Caco-2 (cell line): Measurements from ENCODE around the gene SEPTIN8. TPM values are rescaled to one million over a fixed set of nuclear protein-coding genes. Genes with fewer than 3 reads are reported as not detected.
A peak's percentile ranks its signal among the peaks of the same experiment; 100 is the strongest.

Experiments used
- BruUV-seq: library from RNA; stranded (reverse); fragments of 400-500 nt; replicated peaks from 2 replicates; lab custom pipeline; 2021; lab: Mats Ljungman, UMichigan
- CTCF ChIA-PET: fragments of 300-600 bp; sonication (Branson Sonifier 250); formaldehyde crosslinking; loops from one replicate; lab custom pipeline; 2022; ENCODE audit warnings: antibody characterized with exemption; lab: Charles Lee
- POLR2A ChIA-PET: fragments of 300-600 bp; sonication (Branson Sonifier 250); formaldehyde crosslinking; loops from one replicate; lab custom pipeline; 2022; ENCODE audit warnings: antibody characterized with exemption; lab: Charles Lee
- DNase-seq, 2 experiments: peaks; one replicate each; pipeline versions ENCODE4 v3.0.0 to v3.0.0-alpha.2; 2020 to 2022
- H3K27me3 ChIP-seq: replicated peaks from 2 replicates; pipeline ENCODE4 v1.6.0; 2011; ENCODE audit warnings: low read length; ENCODE audit not compliant: control insufficient read depth, insufficient read depth
- H3K36me3 ChIP-seq: 2 replicates; pipeline ENCODE4 v1.5.1; 2011; ENCODE audit warnings: low read length; ENCODE audit not compliant: control insufficient read depth, insufficient read depth
- H3K4me1 ChIP-seq: fragments of 250-450 bp; sonication (Bioruptor Pico); 2 replicates; pipeline ENCODE4 v1.5.1; 2020; ENCODE audit warnings: mild to moderate bottlenecking
- H3K4me3 ChIP-seq: 2 replicates; pipeline ENCODE4 v1.5.1; 2011; ENCODE audit warnings: low read depth, mild to moderate bottlenecking, control low read depth, low read length
- H3K9me3 ChIP-seq: fragments of 250-450 bp; sonication (Bioruptor Pico); 2 replicates; pipeline ENCODE4 v1.5.1; 2020; ENCODE audit warnings: mild to moderate bottlenecking, moderate library complexity
- H3K27ac Mint-ChIP-seq: one replicate; pipeline ENCODE4 v1.8.0; 2022; ENCODE audit warnings: mixed read lengths; ENCODE audit not compliant: unreplicated experiment
- H3K27me3 Mint-ChIP-seq: one replicate; pipeline ENCODE4 v1.8.0; 2022; ENCODE audit warnings: mixed read lengths; ENCODE audit not compliant: insufficient read depth, unreplicated experiment
- H3K36me3 Mint-ChIP-seq: one replicate; pipeline ENCODE4 v1.8.0; 2022; ENCODE audit warnings: mild to moderate bottlenecking, mixed read lengths; ENCODE audit not compliant: insufficient read depth, unreplicated experiment
- H3K4me1 Mint-ChIP-seq: one replicate; pipeline ENCODE4 v1.8.0; 2022; ENCODE audit warnings: low read depth, mixed read lengths; ENCODE audit not compliant: unreplicated experiment
- H3K4me3 Mint-ChIP-seq: one replicate; pipeline ENCODE4 v1.8.0; 2022; ENCODE audit warnings: mild to moderate bottlenecking, moderate library complexity, mixed read lengths; ENCODE audit not compliant: unreplicated experiment
- H3K9me3 Mint-ChIP-seq: one replicate; pipeline ENCODE4 v1.8.0; 2022; ENCODE audit warnings: mixed read lengths; ENCODE audit not compliant: unreplicated experiment
- CTCF ChIP-seq, 2 experiments: fragments of 200-600 bp in 1 of 2; IDR thresholded peaks; 1 replicate in 1 of 2; 2 replicates in 1 of 2; pipeline versions ENCODE4 v1.5.1 to v1.8.0; 2011 to 2022; ENCODE audit warnings: antibody characterized with exemption in 1 of 2, control low read depth in 1 of 2, inconsistent platforms in 1 of 2, low read depth in 1 of 2, low read length in 1 of 2, mild to moderate bottlenecking in 1 of 2, moderate library complexity in 1 of 2; ENCODE audit not compliant: insufficient read depth in 1 of 2, severe bottlenecking in 1 of 2, unreplicated experiment in 1 of 2
- intact Hi-C: fragments of 100-400 bp; cut with micrococcal nuclease; formaldehyde crosslinking; loops from one replicate; pipeline ENCODE4 v1.10.0; 2022; ENCODE audit not compliant: unreplicated experiment
- total RNA-seq: library from RNA; stranded (reverse); gene quantifications from 2 replicates; pipeline ENCODE4 v1.2.3, GENCODE V29; 2022

Gene SEPTIN8
- total RNA-seq, 1 experiment from 2014 or later = 60.7 TPM

GRCh38 chr5:132758451-132758850 is 18.6 kb downstream of the SEPTIN8 start:
- peaks cover 5% of the 10 kb centered on the region for H3K36me3 Mint-ChIP-seq
- CTCF ChIA-PET = no interaction called here
- H3K27me3 Mint-ChIP-seq = no peaks in the 10 kb centered on the region

GRCh38 chr5:132756542-132756941 is 20.5 kb downstream of the SEPTIN8 start:
- BruUV-seq = no TSS peak
- Mint-ChIP-seq H3K36me3 (peaks cover 11% of the 10 kb centered on the region), H3K4me1 (peaks cover 6% of the 10 kb centered on the region), H3K4me3 (no peak overlapping the region), H3K9me3 (no peaks in the 10 kb centered on the region), H3K27me3 (no peaks in the 10 kb centered on the region), H3K27ac (no peak overlapping the region)
- TF ChIP-seq CTCF (IDR thresholded peaks at IDR 0.05; ENCODE audit: insufficient read depth in 1 of 2, low read depth in 1 of 2, low read length in 1 of 2, severe bottlenecking in 1 of 2, unreplicated experiment in 1 of 2) = no peak
- POLR2A ChIA-PET = no interaction called here
- H3K27me3 ChIP-seq = no peaks in the 10 kb centered on the region
- H3K4me1 ChIP-seq = no peaks in the 10 kb centered on the region
- no peak for DNase-seq
- CTCF ChIA-PET = interaction anchor here (0.6 to 4.9 kb wide), 3 partner anchors 45 to 683 kb away, joined by 3 to 141 read pairs (median 3); no protein-coding TSS in a partner anchor
- H3K4me3 ChIP-seq = no peak overlapping the region
- intact Hi-C loops = loop anchor here (5.0 kb wide), 1 partner anchor 126 kb away; no protein-coding TSS in a partner anchor
- peaks cover 2% of the 10 kb centered on the region for H3K36me3 ChIP-seq
- H3K9me3 ChIP-seq = no peaks in the 10 kb centered on the region

More at GRCh38 chr5:132758451-132758850, 18.6 kb downstream of the SEPTIN8 start:
- TF ChIP-seq CTCF (IDR thresholded peaks at IDR 0.05; ENCODE audit: insufficient read depth in 1 of 2, low read depth in 1 of 2, low read length in 1 of 2, severe bottlenecking in 1 of 2, unreplicated experiment in 1 of 2) = no peak
- Histone ChIP-seq H3K27me3 (no peaks in the 10 kb centered on the region), H3K4me1 (no peaks in the 10 kb centered on the region), H3K4me3 (no peak overlapping the region), H3K9me3 (no peaks in the 10 kb centered on the region), H3K36me3 (peaks cover 2% of the 10 kb centered on the region)
- DNase-seq = no peak
- POLR2A ChIA-PET = no interaction called here
- intact Hi-C loops = loop anchor here (5.0 kb wide), 1 partner anchor 124 kb away; no protein-coding TSS in a partner anchor
- no peaks in the 10 kb centered on the region for H3K9me3 Mint-ChIP-seq
- H3K27ac Mint-ChIP-seq = no peak overlapping the region
- H3K4me3 Mint-ChIP-seq = no peak overlapping the region
- peaks cover 6% of the 10 kb centered on the region for H3K4me1 Mint-ChIP-seq
- no TSS peak for BruUV-seq

- Histone ChIP-seq H3K27me3 (no peaks in the 10 kb centered on the region), H3K36me3 (peaks cover 2% of the 10 kb centered on the region), H3K4me1 (no peaks in the 10 kb centered on the region), H3K9me3 (no peaks in the 10 kb centered on the region), H3K4me3 (no peak overlapping the region)
- intact Hi-C loops = loop anchor here (1.0 to 5.0 kb wide), 2 partner anchors 111 to 127 kb away; partner anchors contain the start of genes GDF9 and UQCRQ
- ChIA-PET CTCF (interaction anchor here (0.5 to 4.9 kb wide), 18 partner anchors 17 to 228 kb away, joined by 3 to 141 read pairs (median 4); partner anchors contain the start of genes GDF9, KIF3A, SEPTIN8 and SOWAHA), POLR2A (interaction anchor here (1.1 to 1.4 kb wide), 2 partner anchors 53 to 65 kb away, joined by 4 to 5 read pairs; no protein-coding TSS in a partner anchor)
- no TSS peak for BruUV-seq
- peaks cover 11% of the 10 kb centered on the region for H3K36me3 Mint-ChIP-seq
- peak in 1 of 2 experiments; percentile 58 for DNase-seq
- no peak overlapping the region for H3K27ac Mint-ChIP-seq
- H3K4me3 Mint-ChIP-seq = no peak overlapping the region
- no peaks in the 10 kb centered on the region for H3K9me3 Mint-ChIP-seq
- TF ChIP-seq CTCF (IDR thresholded peaks at IDR 0.05; ENCODE audit: insufficient read depth in 1 of 2, low read depth in 1 of 2, low read length in 1 of 2, severe bottlenecking in 1 of 2, unreplicated experiment in 1 of 2) = peak; percentile 37 to 49
- H3K27me3 Mint-ChIP-seq = no peaks in the 10 kb centered on the region
- H3K4me1 Mint-ChIP-seq = peaks cover 6% of the 10 kb centered on the region
Observed at GRCh38 chr5:132754947-132755346, 22.1 kb downstream of the SEPTIN8 start.
